ENCODE results near the gene PTPRQ. TPM values are rescaled to one million over a fixed set of nuclear protein-coding genes. Genes with fewer than 3 reads are reported as not detected.

PTPRQ gene
- total RNA-seq, 3 donors from 2014 or later = 0.66 to 8.0 (median 4.0) TPM

- no peak for DNase-seq (ENCODE audit: low spot score in 2 of 2)
- intact Hi-C loops (cut with DNase I; ENCODE audit: low total_unique reads) = no loop called here
- no peak for TF ChIP-seq POLR2A (IDR thresholded peaks at IDR 0.05)
- TF ChIP-seq CTCF (IDR thresholded peaks at IDR 0.05) = no peak
- no peak for TF ChIP-seq POLR2AphosphoS5 (IDR thresholded peaks at IDR 0.05)
- no peak overlapping the region for H3K4me3 ChIP-seq
- no peaks in the 10 kb centered on the region for H3K27me3 ChIP-seq
- no peaks in the 10 kb centered on the region for H3K9me3 ChIP-seq
- no peak overlapping the region for H3K27ac ChIP-seq
- no peaks in the 10 kb centered on the region for H3K36me3 ChIP-seq
- no peaks in the 10 kb centered on the region for H3K4me1 ChIP-seq
These were observed 145.0 kb downstream of the PTPRQ start for GRCh38 chr12:80589077-80589476.

- no peak for DNase-seq (ENCODE audit: low spot score in 2 of 2)
- intact Hi-C loops (cut with DNase I; ENCODE audit: low total_unique reads) = no loop called here
- H3K9me3 ChIP-seq = no peaks in the 10 kb centered on the region
- no peak for TF ChIP-seq POLR2A (IDR thresholded peaks at IDR 0.05)
- TF ChIP-seq POLR2AphosphoS5 (IDR thresholded peaks at IDR 0.05) = no peak
- no peak for TF ChIP-seq CTCF (IDR thresholded peaks at IDR 0.05)
- no peaks in the 10 kb centered on the region for H3K4me1 ChIP-seq
- H3K36me3 ChIP-seq = no peaks in the 10 kb centered on the region
- no peak overlapping the region for H3K27ac ChIP-seq
- no peak overlapping the region for H3K4me3 ChIP-seq
- H3K27me3 ChIP-seq = no peaks in the 10 kb centered on the region
These were observed 146.1 kb downstream of the PTPRQ start for GRCh38 chr12:80590085-80590484.

GRCh38 chr12:80593766-80594165 lies 149.7 kb downstream of the PTPRQ start:
- Histone ChIP-seq H3K27me3 (no peaks in the 10 kb centered on the region), H3K36me3 (no peaks in the 10 kb centered on the region), H3K4me1 (no peaks in the 10 kb centered on the region), H3K27ac (no peak overlapping the region), H3K4me3 (no peak overlapping the region), H3K9me3 (no peaks in the 10 kb centered on the region)
- DNase-seq (ENCODE audit: low spot score in 2 of 2) = no peak
- no peak for TF ChIP-seq POLR2AphosphoS5 (IDR thresholded peaks at IDR 0.05)
- no peak for TF ChIP-seq CTCF (IDR thresholded peaks at IDR 0.05)
- TF ChIP-seq POLR2A (IDR thresholded peaks at IDR 0.05) = no peak
- intact Hi-C loops (cut with DNase I; ENCODE audit: low total_unique reads) = no loop called here

DNA sequence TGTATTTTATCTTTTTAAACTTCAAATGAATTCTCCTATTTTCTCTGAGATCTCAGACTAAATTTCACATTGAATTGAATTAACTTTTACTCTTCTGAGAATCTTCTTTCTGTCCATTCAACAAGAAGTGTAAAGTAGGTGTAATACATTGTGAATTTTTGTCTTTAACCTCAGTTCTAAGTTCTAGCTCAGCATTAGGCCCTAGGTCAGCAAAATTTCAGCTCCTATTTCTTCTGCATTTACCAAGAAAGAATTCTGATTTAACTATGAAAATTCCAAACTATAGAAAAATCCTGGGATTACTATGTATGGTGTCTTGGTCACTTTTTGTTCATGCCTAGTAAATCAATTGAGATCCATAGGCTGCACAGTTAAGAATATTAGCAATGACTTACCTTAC lies 152.5 kb downstream of the PTPRQ start:
- intact Hi-C loops (cut with DNase I; ENCODE audit: low total_unique reads) = no loop called here
- Histone ChIP-seq H3K27me3 (no peaks in the 10 kb centered on the region), H3K9me3 (no peaks in the 10 kb centered on the region), H3K36me3 (no peaks in the 10 kb centered on the region), H3K4me3 (no peak overlapping the region), H3K27ac (no peak overlapping the region), H3K4me1 (no peaks in the 10 kb centered on the region)
- no peak for DNase-seq (ENCODE audit: low spot score in 2 of 2)
- TF ChIP-seq CTCF (IDR thresholded peaks at IDR 0.05) (no peak), POLR2AphosphoS5 (IDR thresholded peaks at IDR 0.05) (no peak), POLR2A (IDR thresholded peaks at IDR 0.05) (no peak)

DNA sequence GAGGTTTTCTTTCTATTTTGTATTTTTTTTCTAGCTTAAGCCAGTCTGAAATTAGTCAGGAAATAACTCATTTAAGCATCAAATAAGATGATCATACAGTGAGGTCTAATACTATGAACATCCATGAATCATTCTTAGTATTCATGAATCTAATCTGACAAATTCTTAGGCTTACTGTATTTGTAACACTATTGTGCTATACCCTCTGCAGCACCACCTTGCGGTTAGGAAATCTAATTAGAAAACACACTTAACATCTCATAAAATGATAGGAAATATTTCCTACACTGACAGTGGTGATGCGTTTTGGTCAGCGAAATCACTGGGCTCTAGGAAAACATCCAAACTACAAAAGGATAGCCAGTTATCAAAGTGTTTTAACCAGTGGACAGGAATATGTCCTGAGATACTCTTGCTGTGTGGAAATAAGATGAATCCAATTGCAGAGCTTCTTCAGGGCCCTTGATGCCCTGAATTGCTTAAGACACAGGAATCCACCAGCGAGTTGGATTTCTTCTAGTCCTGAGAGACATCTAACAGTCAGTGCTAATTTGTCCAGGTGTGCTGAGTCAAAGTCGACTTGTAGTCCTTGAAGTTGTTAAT lies 154.1 kb downstream of the PTPRQ start:
- H3K27ac ChIP-seq = no peak overlapping the region
- no peak overlapping the region for H3K4me3 ChIP-seq
- TF ChIP-seq CTCF (IDR thresholded peaks at IDR 0.05) (peak in 1 of 3 donors; percentile 13), POLR2A (IDR thresholded peaks at IDR 0.05) (no peak), POLR2AphosphoS5 (IDR thresholded peaks at IDR 0.05) (no peak)
- no peaks in the 10 kb centered on the region for H3K9me3 ChIP-seq
- H3K36me3 ChIP-seq = no peaks in the 10 kb centered on the region
- no peak for DNase-seq (ENCODE audit: low spot score in 2 of 2)
- intact Hi-C loops (cut with DNase I; ENCODE audit: low total_unique reads) = no loop called here
- no peaks in the 10 kb centered on the region for H3K4me1 ChIP-seq
- H3K27me3 ChIP-seq = no peaks in the 10 kb centered on the region
